Left lobe of liver (tissue), 1 donor: Measurements from ENCODE around the gene TMEM171. TPM values are rescaled to one million over a fixed set of nuclear protein-coding genes. Genes with fewer than 3 reads are reported as not detected.

ENCODE experiments used
- total RNA-seq: library from RNA; stranded (reverse); gene quantifications from one replicate; pipeline ENCODE4 v1.2.1, GENCODE V29; 2021
- donor health status: DM: no; HTN: yes; CAD: no.

Gene TMEM171
- total RNA-seq, 1 donor from 2014 or later: 0.98 TPM

Other genes with a start within 250 kb of the TMEM171 start
- 9.4 TPM for gene FCHO2, start 164.5 kb upstream of the TMEM171 start, total RNA-seq
- not detected for gene TMEM174, start 52.6 kb downstream of the TMEM171 start, total RNA-seq